HEK293 (cell line): ENCODE measurements around the gene SAMD11.
"Not testable (repeated sequence)": the region's sequence is repeated elsewhere in the genome, so short reads cannot be mapped to it uniquely, and the experiment has no call there.

Experiments
- PBX3 ChIP-seq: sonication (generic); formaldehyde crosslinking; IDR thresholded peaks from 2 replicates; pipeline ENCODE4 v1.8.1; 2022; ENCODE audit warnings: mild to moderate bottlenecking, moderate library complexity, missing genetic modification reagents
- ZBTB21 ChIP-seq: fragments of 450-650 bp; formaldehyde crosslinking; IDR thresholded peaks from 2 replicates; pipeline ENCODE4 v1.5.1; 2017; ENCODE audit warnings: missing biosample characterization, missing genetic modification characterization
- ZNF660 ChIP-seq: fragments of 450-650 bp; IDR thresholded peaks from 2 replicates; pipeline ENCODE4 v1.5.1; 2018; ENCODE audit warnings: missing biosample characterization, mild to moderate bottlenecking, missing genetic modification characterization
- TF ChIP-seq, protein P1 (sequence below): fragments of 450-650 bp; formaldehyde crosslinking; IDR thresholded peaks from 2 replicates; pipeline ENCODE4 v1.5.1; 2016; ENCODE audit warnings: missing biosample characterization, missing genetic modification characterization
- TF ChIP-seq, protein P2 (sequence below): fragments of 450-650 bp; formaldehyde crosslinking; IDR thresholded peaks from 2 replicates; pipeline ENCODE4 v1.5.1; 2016; ENCODE audit warnings: missing biosample characterization, missing genetic modification characterization
- TF ChIP-seq, protein P3 (sequence below): fragments of 450-650 bp; formaldehyde crosslinking; IDR thresholded peaks from 2 replicates; pipeline ENCODE4 v1.5.1; 2016; ENCODE audit warnings: missing biosample characterization, missing genetic modification characterization

GRCh38 chr1:991275-991674 lies 67.6 kb downstream of the SAMD11 start:
- not testable (repeated sequence) for TF ChIP-seq PBX3, ZBTB21, ZNF660
- TF ChIP-seq, protein P1, sequence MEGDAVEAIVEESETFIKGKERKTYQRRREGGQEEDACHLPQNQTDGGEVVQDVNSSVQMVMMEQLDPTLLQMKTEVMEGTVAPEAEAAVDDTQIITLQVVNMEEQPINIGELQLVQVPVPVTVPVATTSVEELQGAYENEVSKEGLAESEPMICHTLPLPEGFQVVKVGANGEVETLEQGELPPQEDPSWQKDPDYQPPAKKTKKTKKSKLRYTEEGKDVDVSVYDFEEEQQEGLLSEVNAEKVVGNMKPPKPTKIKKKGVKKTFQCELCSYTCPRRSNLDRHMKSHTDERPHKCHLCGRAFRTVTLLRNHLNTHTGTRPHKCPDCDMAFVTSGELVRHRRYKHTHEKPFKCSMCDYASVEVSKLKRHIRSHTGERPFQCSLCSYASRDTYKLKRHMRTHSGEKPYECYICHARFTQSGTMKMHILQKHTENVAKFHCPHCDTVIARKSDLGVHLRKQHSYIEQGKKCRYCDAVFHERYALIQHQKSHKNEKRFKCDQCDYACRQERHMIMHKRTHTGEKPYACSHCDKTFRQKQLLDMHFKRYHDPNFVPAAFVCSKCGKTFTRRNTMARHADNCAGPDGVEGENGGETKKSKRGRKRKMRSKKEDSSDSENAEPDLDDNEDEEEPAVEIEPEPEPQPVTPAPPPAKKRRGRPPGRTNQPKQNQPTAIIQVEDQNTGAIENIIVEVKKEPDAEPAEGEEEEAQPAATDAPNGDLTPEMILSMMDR: not testable (repeated sequence)
- TF ChIP-seq, protein P2, sequence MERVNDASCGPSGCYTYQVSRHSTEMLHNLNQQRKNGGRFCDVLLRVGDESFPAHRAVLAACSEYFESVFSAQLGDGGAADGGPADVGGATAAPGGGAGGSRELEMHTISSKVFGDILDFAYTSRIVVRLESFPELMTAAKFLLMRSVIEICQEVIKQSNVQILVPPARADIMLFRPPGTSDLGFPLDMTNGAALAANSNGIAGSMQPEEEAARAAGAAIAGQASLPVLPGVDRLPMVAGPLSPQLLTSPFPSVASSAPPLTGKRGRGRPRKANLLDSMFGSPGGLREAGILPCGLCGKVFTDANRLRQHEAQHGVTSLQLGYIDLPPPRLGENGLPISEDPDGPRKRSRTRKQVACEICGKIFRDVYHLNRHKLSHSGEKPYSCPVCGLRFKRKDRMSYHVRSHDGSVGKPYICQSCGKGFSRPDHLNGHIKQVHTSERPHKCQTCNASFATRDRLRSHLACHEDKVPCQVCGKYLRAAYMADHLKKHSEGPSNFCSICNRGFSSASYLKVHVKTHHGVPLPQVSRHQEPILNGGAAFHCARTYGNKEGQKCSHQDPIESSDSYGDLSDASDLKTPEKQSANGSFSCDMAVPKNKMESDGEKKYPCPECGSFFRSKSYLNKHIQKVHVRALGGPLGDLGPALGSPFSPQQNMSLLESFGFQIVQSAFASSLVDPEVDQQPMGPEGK (tag by site-specific recombination): not testable (repeated sequence)
- TF ChIP-seq, protein P3, sequence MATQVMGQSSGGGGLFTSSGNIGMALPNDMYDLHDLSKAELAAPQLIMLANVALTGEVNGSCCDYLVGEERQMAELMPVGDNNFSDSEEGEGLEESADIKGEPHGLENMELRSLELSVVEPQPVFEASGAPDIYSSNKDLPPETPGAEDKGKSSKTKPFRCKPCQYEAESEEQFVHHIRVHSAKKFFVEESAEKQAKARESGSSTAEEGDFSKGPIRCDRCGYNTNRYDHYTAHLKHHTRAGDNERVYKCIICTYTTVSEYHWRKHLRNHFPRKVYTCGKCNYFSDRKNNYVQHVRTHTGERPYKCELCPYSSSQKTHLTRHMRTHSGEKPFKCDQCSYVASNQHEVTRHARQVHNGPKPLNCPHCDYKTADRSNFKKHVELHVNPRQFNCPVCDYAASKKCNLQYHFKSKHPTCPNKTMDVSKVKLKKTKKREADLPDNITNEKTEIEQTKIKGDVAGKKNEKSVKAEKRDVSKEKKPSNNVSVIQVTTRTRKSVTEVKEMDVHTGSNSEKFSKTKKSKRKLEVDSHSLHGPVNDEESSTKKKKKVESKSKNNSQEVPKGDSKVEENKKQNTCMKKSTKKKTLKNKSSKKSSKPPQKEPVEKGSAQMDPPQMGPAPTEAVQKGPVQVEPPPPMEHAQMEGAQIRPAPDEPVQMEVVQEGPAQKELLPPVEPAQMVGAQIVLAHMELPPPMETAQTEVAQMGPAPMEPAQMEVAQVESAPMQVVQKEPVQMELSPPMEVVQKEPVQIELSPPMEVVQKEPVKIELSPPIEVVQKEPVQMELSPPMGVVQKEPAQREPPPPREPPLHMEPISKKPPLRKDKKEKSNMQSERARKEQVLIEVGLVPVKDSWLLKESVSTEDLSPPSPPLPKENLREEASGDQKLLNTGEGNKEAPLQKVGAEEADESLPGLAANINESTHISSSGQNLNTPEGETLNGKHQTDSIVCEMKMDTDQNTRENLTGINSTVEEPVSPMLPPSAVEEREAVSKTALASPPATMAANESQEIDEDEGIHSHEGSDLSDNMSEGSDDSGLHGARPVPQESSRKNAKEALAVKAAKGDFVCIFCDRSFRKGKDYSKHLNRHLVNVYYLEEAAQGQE (tag by site-specific recombination): not testable (repeated sequence)
